ENCODE measurements around the gene PSMA7. TPM values are rescaled to one million over a fixed set of nuclear protein-coding genes. Genes with fewer than 3 reads are reported as not detected.

The PSMA7 gene
- total RNA-seq, 1 donor from 2014 or later = 124 TPM

GRCh38 chr20:62141397-62142251 lies 1.6 kb downstream of the PSMA7 start:
- no peak for ATAC-seq
- no peak for DNase-seq (ENCODE audit: low spot score)
- intact Hi-C loops (cut with DNase I) = no loop called here

GRCh38 chr20:62141043-62141396 lies 2.2 kb downstream of the PSMA7 start:
- no peak for ATAC-seq
- no peak for DNase-seq (ENCODE audit: low spot score)
- intact Hi-C loops (cut with DNase I) = no loop called here

- intact Hi-C loops (cut with DNase I) = no loop called here
- ATAC-seq = no peak
- DNase-seq (ENCODE audit: low spot score) = no peak
These were observed 3.6 kb downstream of the PSMA7 start for GRCh38 chr20:62139636-62140035.

- intact Hi-C loops (cut with DNase I) = no loop called here
- ATAC-seq = no peak
- no peak for DNase-seq (ENCODE audit: low spot score)
These were observed 4.3 kb downstream of the PSMA7 start for GRCh38 chr20:62138912-62139311.

DNA sequence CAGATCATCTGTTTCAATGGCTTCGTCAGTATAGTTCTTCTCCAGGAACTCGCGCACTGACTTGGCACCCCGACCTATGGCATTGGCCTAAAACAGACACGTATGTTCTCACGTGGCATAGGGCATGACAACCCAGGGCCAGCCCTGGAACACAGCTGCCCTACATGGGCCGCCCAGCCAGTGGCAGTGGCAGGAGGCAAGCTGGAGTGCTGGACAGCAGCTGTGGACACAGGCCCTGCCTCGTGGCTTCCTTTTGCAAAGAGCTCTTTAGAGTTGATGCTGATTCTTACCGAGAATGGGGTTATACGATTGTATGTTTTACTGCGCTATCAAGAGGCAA lies 5.0 kb downstream of the PSMA7 start:
- DNase-seq (ENCODE audit: low spot score) (no peak), ATAC-seq (no peak)
- intact Hi-C loops (cut with DNase I) = no loop called here

DNA sequence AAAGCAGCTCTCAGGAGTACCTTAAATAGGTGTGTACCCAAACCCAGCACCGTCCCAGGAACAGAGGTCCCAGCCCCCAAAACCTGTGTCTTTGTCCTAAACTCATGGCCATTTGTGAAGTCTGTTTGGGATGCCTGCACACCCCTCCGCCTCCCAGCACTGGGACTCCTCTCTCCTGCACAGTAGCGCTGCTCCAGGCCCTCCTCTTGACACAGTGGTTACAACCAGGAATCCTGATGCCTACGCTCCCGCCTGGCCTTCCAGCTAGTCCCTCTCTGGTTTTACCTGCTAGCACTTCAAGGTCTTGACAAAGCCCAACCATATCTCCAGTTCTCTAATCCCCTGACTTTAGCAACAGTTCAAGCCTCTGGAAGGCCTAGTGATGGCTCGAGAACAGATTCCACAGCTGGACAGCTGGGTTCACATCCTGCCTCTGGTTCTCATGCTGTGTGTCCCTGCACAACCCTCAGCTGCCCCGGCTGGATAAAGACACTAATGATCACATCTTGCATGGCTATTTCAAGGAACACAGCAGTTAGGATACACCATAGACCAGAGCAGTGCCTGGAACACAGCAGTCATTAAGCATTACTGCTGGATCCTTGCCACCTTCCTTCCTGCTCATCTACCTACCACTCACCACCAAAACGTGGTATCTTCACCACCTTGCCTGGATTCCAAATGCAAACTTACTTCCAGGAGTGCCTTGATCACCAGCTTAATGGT lies 5.6 kb downstream of the PSMA7 start:
- DNase-seq (ENCODE audit: low spot score) = no peak
- intact Hi-C loops (cut with DNase I) = no loop called here
- no peak for ATAC-seq

DNA sequence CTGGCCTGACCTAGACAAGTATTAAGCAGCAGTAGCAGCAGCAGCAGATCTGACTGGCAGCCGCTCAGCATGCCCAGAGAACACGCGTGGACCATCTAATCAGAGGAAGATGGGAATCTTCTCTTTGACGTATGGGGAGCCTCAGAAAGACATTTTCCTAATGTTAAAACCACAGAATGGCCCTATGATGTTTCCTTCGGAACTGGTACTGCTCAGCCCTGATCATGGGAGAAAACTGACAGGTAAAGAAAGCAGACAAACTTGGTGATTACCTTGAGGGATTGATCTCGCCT lies 6.2 kb downstream of the PSMA7 start:
- intact Hi-C loops (cut with DNase I) = no loop called here
- no peak for DNase-seq (ENCODE audit: low spot score)
- ATAC-seq = no peak

- DNase-seq (ENCODE audit: low spot score) (peak; percentile 79), ATAC-seq (peak; percentile 63)
- intact Hi-C loops (cut with DNase I) = no loop called here
These were observed 6.7 kb downstream of the PSMA7 start for GRCh38 chr20:62136283-62137091.

- DNase-seq (ENCODE audit: low spot score) (no peak), ATAC-seq (no peak)
- intact Hi-C loops (cut with DNase I) = no loop called here
These were observed 7.5 kb downstream of the PSMA7 start for GRCh38 chr20:62135573-62136266.

DNA sequence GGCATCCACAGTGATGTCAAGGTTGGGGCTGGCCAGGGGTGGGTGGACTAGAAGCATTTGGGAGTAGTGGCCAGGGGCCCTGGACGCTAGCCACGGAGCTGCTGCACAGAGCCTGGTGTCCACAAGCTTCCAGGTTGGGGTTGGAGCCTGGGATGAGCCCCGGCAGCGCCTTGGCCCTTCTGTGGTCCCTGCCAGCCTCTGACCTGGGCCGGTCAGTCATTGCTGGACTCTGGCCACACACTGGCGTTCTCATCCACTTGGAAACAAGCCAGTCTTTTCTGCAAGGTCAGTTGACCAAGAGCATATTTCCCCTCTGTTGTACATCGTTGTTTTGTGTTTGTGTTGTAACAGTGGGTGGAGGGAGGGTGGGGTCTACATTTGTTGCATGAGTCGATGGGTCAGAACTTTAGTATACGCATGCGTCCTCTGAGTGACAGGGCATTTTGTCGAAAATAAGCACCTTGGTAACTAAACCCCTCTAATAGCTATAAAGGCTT lies 8.4 kb downstream of the PSMA7 start:
- intact Hi-C loops (cut with DNase I) = no loop called here
- DNase-seq (ENCODE audit: low spot score) (no peak), ATAC-seq (peak; percentile 27)

- intact Hi-C loops (cut with DNase I) = no loop called here
- DNase-seq (ENCODE audit: low spot score) = no peak
- ATAC-seq = no peak
These were observed 9.3 kb downstream of the PSMA7 start for GRCh38 chr20:62133864-62134263.

DNA sequence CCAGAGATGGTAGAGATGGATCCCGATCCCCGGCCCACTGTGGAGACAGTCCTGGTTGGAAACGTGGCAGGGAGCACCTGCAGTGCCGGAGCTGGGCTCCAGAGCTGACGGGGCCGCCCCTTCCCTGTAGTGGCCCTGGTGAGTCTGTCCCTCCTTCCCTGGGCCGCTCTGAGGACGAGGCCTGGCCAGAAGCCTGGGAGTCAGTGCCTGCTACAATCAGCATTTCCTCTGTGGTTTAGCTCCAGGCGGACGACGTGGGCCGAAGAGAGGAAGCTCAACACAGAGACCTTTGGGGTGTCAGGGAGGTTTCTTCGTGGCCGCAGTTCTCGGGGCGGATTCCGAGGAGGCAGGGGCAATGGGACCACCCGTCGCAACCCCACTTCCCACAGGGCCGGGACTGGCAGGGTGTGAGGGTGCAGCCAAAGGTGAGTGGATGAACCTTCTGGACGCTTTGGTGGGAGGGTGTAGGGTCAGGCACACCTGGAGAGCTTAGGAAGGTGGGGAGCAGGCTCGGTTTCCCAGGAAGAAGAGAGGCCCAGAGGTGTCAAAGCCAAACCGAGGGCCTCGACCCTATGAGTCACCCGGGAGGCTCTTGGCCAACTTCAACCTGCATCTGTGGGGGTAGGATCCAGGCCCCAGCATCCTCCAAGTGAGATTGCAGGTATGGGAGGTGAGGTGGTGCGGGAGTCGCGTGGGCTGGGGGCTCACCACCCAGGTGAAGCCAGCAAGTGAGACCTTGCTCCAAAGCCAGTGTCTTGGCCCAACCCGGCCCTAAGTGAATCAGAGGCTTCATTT lies 9.9 kb downstream of the PSMA7 start:
- ATAC-seq (peak; percentile 37), DNase-seq (ENCODE audit: low spot score) (no peak)
- intact Hi-C loops (cut with DNase I) = no loop called here

DNA sequence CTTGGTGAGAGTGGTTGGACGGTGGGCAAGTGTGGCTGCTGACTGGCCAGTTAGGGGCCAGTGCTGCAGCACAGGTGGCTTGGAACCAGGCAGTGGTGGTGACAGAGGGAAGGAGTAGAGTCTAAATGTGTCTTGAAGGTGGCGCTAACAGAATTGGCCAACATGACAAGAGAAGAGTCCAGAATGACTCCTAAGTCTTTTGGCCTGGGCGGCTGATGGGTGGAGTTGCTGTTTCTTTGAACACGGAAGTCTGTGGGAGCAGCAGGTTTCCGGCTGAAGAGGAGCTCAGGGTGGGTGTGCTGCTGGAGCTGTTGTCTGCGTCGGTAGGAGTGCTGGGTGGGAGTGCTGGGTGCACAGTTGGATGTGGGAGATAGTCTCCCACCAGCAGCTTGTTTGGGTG lies 10.8 kb downstream of the PSMA7 start:
- ATAC-seq = no peak
- no peak for DNase-seq (ENCODE audit: low spot score)
- intact Hi-C loops (cut with DNase I) = no loop called here

DNA sequence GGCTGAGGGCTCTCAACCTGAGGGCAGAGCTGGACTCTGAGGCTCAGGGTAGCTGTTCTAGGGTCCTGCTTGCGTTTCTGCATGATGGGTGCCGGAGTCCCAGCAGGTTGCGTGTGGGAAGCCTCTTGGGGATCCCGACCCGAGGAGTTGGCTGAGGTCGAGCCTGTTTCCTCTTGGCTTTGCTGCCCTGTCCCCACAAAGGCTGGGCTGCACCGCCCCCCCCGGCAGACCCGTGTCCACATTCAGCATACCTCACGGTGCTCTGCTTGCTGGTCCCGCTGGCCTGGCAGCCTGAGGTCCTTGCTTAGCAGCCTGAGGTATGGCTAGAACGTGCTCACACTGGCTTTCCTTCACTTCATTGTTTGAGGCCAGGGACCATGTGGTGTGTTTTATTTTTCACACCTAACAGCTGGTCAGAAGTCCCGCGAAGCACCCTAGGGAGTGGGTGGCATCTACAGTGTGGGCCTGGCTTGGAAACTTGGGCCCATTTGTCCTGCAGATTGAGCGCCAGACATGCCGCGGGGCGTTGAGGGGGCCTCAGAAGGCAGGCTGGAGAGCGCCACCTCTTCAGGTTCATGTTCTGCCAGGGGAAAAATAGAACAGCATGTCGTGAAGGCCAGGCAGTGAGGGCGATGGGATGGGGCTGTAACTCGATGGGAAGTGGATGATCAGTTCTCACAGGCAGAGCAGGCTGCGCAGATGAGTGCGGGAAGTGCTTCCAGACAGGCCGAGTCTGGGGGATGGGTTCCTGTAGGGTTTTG lies 11.5 kb downstream of the PSMA7 start:
- DNase-seq (ENCODE audit: low spot score) (no peak), ATAC-seq (no peak)
- intact Hi-C loops (cut with DNase I) = no loop called here

- DNase-seq (ENCODE audit: low spot score) (no peak), ATAC-seq (no peak)
- intact Hi-C loops (cut with DNase I) = loop anchor here (10.0 kb wide), 1 partner anchor 65 kb away; the partner anchor contains the start of gene TAF4
These were observed 13.3 kb downstream of the PSMA7 start for GRCh38 chr20:62129731-62130531.

- intact Hi-C loops (cut with DNase I) = loop anchor here (10.0 kb wide), 1 partner anchor 64 kb away; the partner anchor contains the start of gene TAF4
- no peak for DNase-seq (ENCODE audit: low spot score)
- no peak for ATAC-seq
These were observed 14.7 kb downstream of the PSMA7 start for GRCh38 chr20:62128502-62128901.

- intact Hi-C loops (cut with DNase I) = loop anchor here (10.0 kb wide), 1 partner anchor 63 kb away; the partner anchor contains the start of gene TAF4
- ATAC-seq (no peak), DNase-seq (ENCODE audit: low spot score) (no peak)
These were observed 15.4 kb downstream of the PSMA7 start for GRCh38 chr20:62127799-62128198.

All from sciatic nerve (tissue), 2 donors.